H1 (cell line): ENCODE results near the gene DDT. TPM values are rescaled to one million over a fixed set of nuclear protein-coding genes. Genes with fewer than 3 reads are reported as not detected.
"Not testable (repeated sequence)": the region's sequence is repeated elsewhere in the genome, so short reads cannot be mapped to it uniquely, and the experiment has no call there.

Experiments
- CTCF ChIA-PET: fragments of 300-600 bp; sonication (Branson Sonifier 250); formaldehyde crosslinking; loops from one replicate; lab custom pipeline; 2021; ENCODE audit not compliant: partially characterized antibody; lab: Charles Lee
- POLR2A ChIA-PET: fragments of 300-600 bp; sonication (Branson Sonifier 250); formaldehyde crosslinking; loops from one replicate; lab custom pipeline; 2021; ENCODE audit warnings: inconsistent platforms; ENCODE audit not compliant: partially characterized antibody; lab: Charles Lee
- DNase-seq, 2 experiments: peaks; one replicate each; pipeline versions ENCODE4 v3.0.0 to v3.0.0-alpha.2; 2010 to 2022; ENCODE audit warnings: low spot score in 2 of 2, low read depth in 1 of 2, mixed read lengths in 1 of 2
- FAIRE-seq: peaks from 2 replicates; lab custom pipeline; 2011; peaks lifted over from hg19 to GRCh38; lab: Jason Lieb, UNC
- H2AFZ ChIP-seq: 2 replicates; pipeline ENCODE4 v1.8.1; 2012; ENCODE audit warnings: low read length, inconsistent platforms
- H2AK5ac ChIP-seq: 2 replicates; pipeline ENCODE4 v1.6.1; 2013; ENCODE audit warnings: low read depth, low read length
- H2BK120ac ChIP-seq: replicated peaks from 2 replicates; pipeline ENCODE3; 2013; ENCODE audit warnings: low read depth, low read length, inconsistent platforms
- H2BK12ac ChIP-seq: 2 replicates; pipeline ENCODE4 v1.6.1; 2013; ENCODE audit warnings: low read depth, low read length
- H2BK15ac ChIP-seq: 2 replicates; pipeline ENCODE4 v1.6.1; 2013; ENCODE audit warnings: low read length
- H2BK20ac ChIP-seq: 2 replicates; pipeline ENCODE4 v1.6.1; 2013; ENCODE audit warnings: low read length
- H2BK5ac ChIP-seq: 2 replicates; pipeline ENCODE4 v1.6.1; 2013; ENCODE audit warnings: low read depth, low read length
- H3K14ac ChIP-seq: 2 replicates; pipeline ENCODE4 v1.6.1; 2013; ENCODE audit warnings: inconsistent platforms; ENCODE audit not compliant: insufficient read length
- H3K18ac ChIP-seq: 2 replicates; pipeline ENCODE4 v1.6.1; 2013; ENCODE audit warnings: low read length; ENCODE audit errors: extremely low read depth
- H3K23ac ChIP-seq: 2 replicates; pipeline ENCODE4 v1.6.1; 2013; ENCODE audit warnings: inconsistent platforms; ENCODE audit not compliant: insufficient read length
- H3K23me2 ChIP-seq: 2 replicates; pipeline ENCODE4 v1.6.1; 2013; ENCODE audit warnings: low read depth, low read length
- H3K27ac ChIP-seq: 2 replicates; pipeline ENCODE4 v1.6.1; 2011; ENCODE audit warnings: low read depth, low read length, inconsistent platforms
- H3K27me3 ChIP-seq, 4 experiments: replicated peaks in 1 of 4; 1 replicate in 1 of 4; 2 replicates in 3 of 4; pipeline versions ENCODE4 v1.6.1 to v1.8.1; 2011 to 2013; ENCODE audit warnings: low read length in 3 of 4, mild to moderate bottlenecking in 3 of 4, inconsistent platforms in 2 of 4, mixed read lengths in 2 of 4, moderate library complexity in 1 of 4; ENCODE audit not compliant: control insufficient read depth in 3 of 4, insufficient read depth in 3 of 4; ENCODE audit errors: extremely low read depth in 1 of 4
- H3K36me3 ChIP-seq, 4 experiments: 2 replicates each; pipeline versions ENCODE4 v1.6.1 to v1.8.1; 2011 to 2013; ENCODE audit warnings: mild to moderate bottlenecking in 4 of 4, low read length in 3 of 4, moderate library complexity in 2 of 4, control low read depth in 1 of 4, inconsistent platforms in 1 of 4; ENCODE audit not compliant: insufficient read depth in 4 of 4, control insufficient read depth in 2 of 4
- H3K4ac ChIP-seq: replicated peaks from 2 replicates; pipeline ENCODE3; 2013; ENCODE audit warnings: low read length, low read depth, mixed read lengths, inconsistent platforms; ENCODE audit not compliant: insufficient read length
- H3K4me1 ChIP-seq, 4 experiments: replicated peaks in 1 of 4; 1 replicate in 1 of 4; 2 replicates in 3 of 4; pipeline versions ENCODE4 v1.6.1 to v1.8.1; 2011 to 2013; ENCODE audit warnings: low read length in 3 of 4, inconsistent platforms in 2 of 4, mixed read lengths in 1 of 4; ENCODE audit not compliant: insufficient read depth in 4 of 4, control insufficient read depth in 3 of 4
- H3K4me2 ChIP-seq, 2 experiments: 2 replicates each; pipeline versions ENCODE4 v1.6.1 to v1.8.1; 2011 to 2013; ENCODE audit warnings: low read depth in 2 of 2, low read length in 2 of 2, control low read depth in 1 of 2, inconsistent platforms in 1 of 2, mild to moderate bottlenecking in 1 of 2; ENCODE audit not compliant: insufficient read depth in 1 of 2
- H3K4me3 ChIP-seq, 4 experiments: fragments of 200-600, 300-600 bp in 1 of 4; sonication (generic), shearing (Covaris generic), sonication (Bioruptor Twin) in 1 of 4; 2 replicates each; pipeline versions ENCODE4 v1.5.1 to v1.8.1; 2011 to 2016; ENCODE audit warnings: low read length in 4 of 4, low read depth in 3 of 4, control low read depth in 2 of 4, inconsistent platforms in 2 of 4, mild to moderate bottlenecking in 2 of 4, mixed read lengths in 1 of 4, moderate library complexity in 1 of 4; ENCODE audit not compliant: insufficient read depth in 2 of 4; ENCODE audit errors: extremely low read depth in 1 of 4
- H3K56ac ChIP-seq: replicated peaks from 2 replicates; pipeline ENCODE3; 2013; ENCODE audit warnings: low read depth, mild to moderate bottlenecking, mixed read lengths, low read length, inconsistent platforms; ENCODE audit not compliant: insufficient read length
- H3K79me1 ChIP-seq: 2 replicates; pipeline ENCODE4 v1.6.1; 2013; ENCODE audit warnings: low read depth, low read length, control low read depth
- H3K79me2 ChIP-seq, 2 experiments: 2 replicates each; pipeline versions ENCODE4 v1.6.1 to v1.8.1; 2012 to 2013; ENCODE audit warnings: low read length in 2 of 2, mild to moderate bottlenecking in 2 of 2, inconsistent platforms in 1 of 2; ENCODE audit not compliant: insufficient read depth in 2 of 2, control insufficient read depth in 1 of 2
- H3K9ac ChIP-seq, 4 experiments: replicated peaks in 1 of 4; 1 replicate in 1 of 4; 2 replicates in 3 of 4; pipeline versions ENCODE4 v1.6.1 to v1.8.1; 2011 to 2013; ENCODE audit warnings: low read depth in 3 of 4, low read length in 3 of 4, control low read depth in 2 of 4, mild to moderate bottlenecking in 2 of 4, moderate library complexity in 2 of 4, inconsistent platforms in 1 of 4; ENCODE audit errors: extremely low read depth in 1 of 4
- H3K9me3 ChIP-seq, 2 experiments: 2 replicates each; pipeline versions ENCODE4 v1.6.1 to v1.8.1; 2012 to 2013; ENCODE audit warnings: mild to moderate bottlenecking in 2 of 2, moderate library complexity in 2 of 2, control low read depth in 1 of 2, inconsistent platforms in 1 of 2, low read depth in 1 of 2, low read length in 1 of 2, mixed read lengths in 1 of 2; ENCODE audit not compliant: insufficient read depth in 2 of 2
- H4K20me1 ChIP-seq, 2 experiments: replicated peaks in 1 of 2; 2 replicates each; pipeline versions ENCODE3 to v1.8.1; 2011 to 2013; ENCODE audit warnings: inconsistent platforms in 2 of 2, low read length in 2 of 2, mild to moderate bottlenecking in 1 of 2; ENCODE audit not compliant: insufficient read depth in 2 of 2, control insufficient read depth in 1 of 2
- H4K5ac ChIP-seq: 2 replicates; pipeline ENCODE4 v1.6.1; 2013; ENCODE audit warnings: low read length, low read depth, mixed read lengths, inconsistent platforms; ENCODE audit not compliant: insufficient read length
- H4K8ac ChIP-seq: 2 replicates; pipeline ENCODE4 v1.8.0; 2013; ENCODE audit warnings: mild to moderate bottlenecking, moderate library complexity, low read length, inconsistent platforms; ENCODE audit not compliant: insufficient read depth; ENCODE audit errors: extremely low read depth
- H4K91ac ChIP-seq: replicated peaks from 2 replicates; pipeline ENCODE3; 2013; ENCODE audit warnings: low read length, mixed read lengths, inconsistent platforms; ENCODE audit not compliant: insufficient read length
- WGBS, 2 experiments: shearing (Covaris generic) in 1 of 2; methylation state at CpG; one replicate each; pipeline versions ENCODE4 v1.1.6 to v1.1.7; 2013 to 2015; ENCODE audit warnings: low lambda C conversion rate in 2 of 2, mixed read lengths in 2 of 2, inconsistent platforms in 1 of 2, low coverage in 1 of 2, missing lambda C conversion rate in 1 of 2; ENCODE audit not compliant: insufficient replicate concordance in 2 of 2, insufficient coverage in 1 of 2, insufficient read length in 1 of 2; ENCODE audit errors: extremely low coverage in 1 of 2, missing lambda C conversion rate in 1 of 2; 5-methylcytosine and 5-hydroxymethylcytosine counted together
- polyA plus RNA-seq, 7 experiments: library from polyadenylated mRNA; depleted of rRNA in 3 of 7; stranded (reverse) in 5 of 7; unstranded in 2 of 7; fragments of >200 nt in 5 of 7; fragments of 200-250 nt in 2 of 7; gene quantifications; 1 replicate in 5 of 7; 2 replicates in 1 of 7; 4 replicates in 1 of 7; pipeline versions ENCODE4 v1.2.1 to v1.2.3, GENCODE V29; 2011 to 2013; ENCODE audit warnings: missing spikeins in 2 of 7, mixed read lengths in 2 of 7
- total RNA-seq: library from RNA; stranded (reverse); fragmentation: NEBNext Ultra II Directional; extraction: Animal tissue kit (Norgen Biotek cat#: 25700); gene quantifications from 2 replicates; pipeline ENCODE4 v1.2.1, GENCODE V29; 2021

DDT gene
- total and polyA plus RNA-seq, 2 of the 8 experiments (the other 6 are each of a cell fraction or from before 2014, with no cell fraction given), result 106 to 341 TPM

DNA sequence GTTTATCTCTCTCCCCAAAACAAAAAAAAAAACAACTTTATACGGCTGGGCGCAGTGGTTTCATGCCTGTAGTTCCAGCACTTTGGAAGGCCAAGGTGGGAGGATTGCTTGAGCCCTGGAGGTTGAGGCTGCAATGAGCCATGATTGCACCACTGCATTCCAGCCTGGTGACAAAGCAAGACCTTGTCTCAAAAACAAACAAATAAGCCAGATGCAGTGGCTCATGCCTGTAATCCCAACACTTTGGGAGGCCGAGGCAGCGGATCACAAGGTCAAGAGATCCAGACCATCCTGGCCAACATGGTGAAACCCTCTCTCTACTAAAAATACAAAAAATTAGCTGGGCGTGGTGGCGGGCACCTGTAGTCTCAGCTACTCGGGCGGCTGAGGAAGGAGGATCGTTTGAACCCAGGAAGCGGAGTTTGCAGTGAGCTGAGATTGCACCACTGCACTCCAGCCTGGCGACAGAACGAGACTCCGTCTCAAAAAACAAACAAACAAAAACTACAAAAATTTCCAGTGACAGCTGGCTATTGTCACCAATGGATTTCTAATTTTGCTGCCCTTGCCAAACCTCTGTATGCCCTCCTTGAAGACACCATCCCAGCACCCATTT is 52.5 kb downstream of the DDT start:
- H3K23me2 ChIP-seq, H3K4me3 ChIP-seq, H4K20me1 ChIP-seq, H3K79me2 ChIP-seq, H3K4me1 ChIP-seq, H2BK120ac ChIP-seq, H3K56ac ChIP-seq, H3K9ac ChIP-seq, H2AFZ ChIP-seq, H3K4ac ChIP-seq, H2AK5ac ChIP-seq, H4K5ac ChIP-seq, H4K8ac ChIP-seq, DNase-seq, H2BK20ac ChIP-seq, H2BK15ac ChIP-seq, H3K23ac ChIP-seq, H3K27me3 ChIP-seq, H3K18ac ChIP-seq, H3K9me3 ChIP-seq, H3K4me2 ChIP-seq, H4K91ac ChIP-seq, H2BK12ac ChIP-seq, H3K14ac ChIP-seq, H3K27ac ChIP-seq, CTCF ChIA-PET, H3K79me1 ChIP-seq, H2BK5ac ChIP-seq, FAIRE-seq: not testable (repeated sequence)
- POLR2A ChIA-PET, result interaction anchor here (0.9 to 1.5 kb wide), 2 partner anchors 26 to 44 kb away, joined by 3 read pairs; no protein-coding TSS in a partner anchor
- WGBS, 2 experiments, result 94% methylated on average over 13 of the region's 13 CpGs; no CpG with 5 or more reads in 1 of the 2 experiments
- H3K36me3 ChIP-seq, result peaks cover 0 to 13% (median 3%) of the 10 kb centered on the region in 4 experiments; a peak in 4 of 8 replicates

Other genes starting within 250 kb of the DDT start
- 2.6 and 3.2 TPM in 2 replicates for gene ZNF70, start 223.3 kb downstream of the DDT start, total RNA-seq
- gene ZNF70, start 223.3 kb downstream of the DDT start, polyA plus RNA-seq (2011; rRNA removed), result 1.1 and 1.2 TPM in 2 replicates
- 0.52 and 0.77 TPM in 2 replicates for gene VPREB3, start 220.0 kb downstream of the DDT start, total RNA-seq
- 4.0 and 4.6 TPM in 2 replicates for gene VPREB3, start 220.0 kb downstream of the DDT start, polyA plus RNA-seq (2011; rRNA removed)
- 2.3 and 4.9 TPM in 2 replicates for gene C22orf15, start 211.5 kb downstream of the DDT start, total RNA-seq
- 4.2 and 6.9 TPM in 2 replicates for gene C22orf15, start 211.5 kb downstream of the DDT start, polyA plus RNA-seq (2011; rRNA removed)
- 94.5 and 104 TPM in 2 replicates for gene CHCHD10, start 206.5 kb downstream of the DDT start, total RNA-seq
- 58.3 and 109 TPM in 2 replicates for gene CHCHD10, start 206.5 kb downstream of the DDT start, polyA plus RNA-seq (2011; rRNA removed)
- gene MMP11, start 201.6 kb downstream of the DDT start, total RNA-seq, result 9.6 and 10.2 TPM in 2 replicates
- gene MMP11, start 201.6 kb downstream of the DDT start, polyA plus RNA-seq (2011; rRNA removed), result 18.3 and 29.7 TPM in 2 replicates
- 116 and 124 TPM in 2 replicates for gene SMARCB1, start 187.5 kb downstream of the DDT start, total RNA-seq
- gene SMARCB1, start 187.5 kb downstream of the DDT start, polyA plus RNA-seq (2011; rRNA removed), result 145 and 158 TPM in 2 replicates
- gene DERL3, start 135.4 kb downstream of the DDT start, total RNA-seq, result 8.7 and 9.9 TPM in 2 replicates
- 19.5 and 27.8 TPM in 2 replicates for gene DERL3, start 135.4 kb downstream of the DDT start, polyA plus RNA-seq (2011; rRNA removed)
- 12.5 and 13.2 TPM in 2 replicates for gene SLC2A11, start 116.6 kb downstream of the DDT start, total RNA-seq
- 9.1 and 10.7 TPM in 2 replicates for gene SLC2A11, start 116.6 kb downstream of the DDT start, polyA plus RNA-seq (2011; rRNA removed)
- gene MIF, start 80.1 kb downstream of the DDT start, total RNA-seq, result 1,082 and 1,119 TPM in 2 replicates
- gene MIF, start 80.1 kb downstream of the DDT start, polyA plus RNA-seq (2011; rRNA removed), result 1,870 and 2,008 TPM in 2 replicates
- 4.7 and 6.3 TPM in 2 replicates for gene GSTT2B, start 13.2 kb downstream of the DDT start, total RNA-seq
- 13.3 and 13.5 TPM in 2 replicates for gene GSTT2B, start 13.2 kb downstream of the DDT start, polyA plus RNA-seq (2011; rRNA removed)
- gene DDTL, start 7.6 kb downstream of the DDT start, total RNA-seq, result 1.7 and 2.1 TPM in 2 replicates
- gene DDTL, start 7.6 kb downstream of the DDT start, polyA plus RNA-seq (2011; rRNA removed), result 2.2 and 3.1 TPM in 2 replicates
- gene GSTT2, start 5.7 kb upstream of the DDT start, total RNA-seq, result 1.1 and 1.9 TPM in 2 replicates
- gene GSTT2, start 5.7 kb upstream of the DDT start, polyA plus RNA-seq (2011; rRNA removed), result 1.2 and 1.5 TPM in 2 replicates
- not detected in 2 replicates for gene GSTT4, start 31.0 kb upstream of the DDT start, total RNA-seq
- gene GSTT4, start 31.0 kb upstream of the DDT start, polyA plus RNA-seq (2011; rRNA removed), result 0.08 and 0.14 TPM in 2 replicates
- 62.6 and 62.9 TPM in 2 replicates for gene CABIN1, start 36.9 kb upstream of the DDT start, total RNA-seq
- gene CABIN1, start 36.9 kb upstream of the DDT start, polyA plus RNA-seq (2011; rRNA removed), result 14.1 and 25.5 TPM in 2 replicates
- 1.5 and 2.0 TPM in 2 replicates for gene SUSD2, start 207.0 kb upstream of the DDT start, total RNA-seq
- 4.8 and 5.5 TPM in 2 replicates for gene SUSD2, start 207.0 kb upstream of the DDT start, polyA plus RNA-seq (2011; rRNA removed)